GM21825 (cell line): ENCODE data around the gene MSANTD2.

ENCODE experiments used
- ATAC-seq: cut with Tn5 transposase; IDR thresholded peaks from one replicate; pipeline ENCODE4 v1.9.1; 2021; ENCODE audit warnings: mild to moderate bottlenecking, moderate library complexity; ENCODE audit not compliant: unreplicated experiment

MSANTD2 gene

GRCh38 chr11:124738713-124739478 is 61.3 kb downstream of the MSANTD2 start:
- no peak for ATAC-seq

DNA sequence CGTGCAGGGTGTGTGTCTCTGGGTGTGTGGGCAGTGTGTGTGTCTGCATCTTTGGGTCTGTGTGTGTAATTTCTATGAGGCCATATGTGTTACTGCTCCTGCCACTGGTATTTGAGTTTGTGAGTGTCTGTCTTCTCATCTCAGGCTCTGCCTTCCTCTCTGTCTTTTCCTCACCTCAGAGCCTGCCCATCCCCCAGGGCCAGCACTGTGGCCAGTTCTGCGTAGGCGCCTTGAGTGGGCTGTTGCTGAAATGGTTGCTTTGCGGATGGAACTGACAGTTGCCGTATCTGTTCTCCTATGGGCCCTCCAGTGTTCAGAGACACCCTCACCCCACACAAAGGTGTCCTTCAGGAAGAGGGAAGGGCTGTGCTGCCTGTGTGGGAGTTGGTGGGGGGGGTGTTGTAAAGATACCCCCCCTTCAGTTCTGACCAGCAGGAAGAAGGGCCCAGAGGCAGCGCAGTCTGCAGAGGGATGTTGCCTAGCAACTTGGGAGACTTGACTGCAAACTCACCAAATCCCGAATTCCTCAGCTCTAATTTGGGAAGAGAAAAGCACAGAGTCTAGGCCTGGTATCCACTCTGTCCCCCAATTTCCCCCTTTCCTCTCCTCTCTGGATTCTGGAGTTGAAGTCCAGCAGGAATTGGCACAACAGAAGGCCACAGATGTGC is 62.4 kb downstream of the MSANTD2 start:
- ATAC-seq = no peak

- no peak for ATAC-seq
These were observed 63.5 kb downstream of the MSANTD2 start for GRCh38 chr11:124736736-124737135.

DNA sequence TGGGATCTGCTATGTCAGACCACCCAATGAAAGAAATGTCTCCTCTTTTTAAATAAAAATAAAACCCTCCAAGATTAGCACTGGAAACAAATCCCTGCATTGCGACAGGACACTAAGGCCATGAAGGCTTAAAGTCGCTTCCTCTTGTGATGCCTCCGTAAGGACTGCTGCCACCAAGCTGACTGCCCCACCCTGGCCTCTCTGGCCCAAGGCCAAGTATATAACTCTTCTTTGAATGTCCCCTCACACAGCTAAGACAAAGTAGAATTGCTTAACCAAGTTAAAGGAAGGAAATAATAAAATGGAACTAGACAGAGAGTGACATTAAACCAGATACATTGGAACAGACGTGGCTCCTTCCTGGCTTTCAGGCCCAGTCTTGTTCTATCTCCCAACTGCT is 68.0 kb downstream of the MSANTD2 start:
- ATAC-seq = no peak

- ATAC-seq = no peak
These were observed 70.6 kb downstream of the MSANTD2 start for GRCh38 chr11:124729571-124729970.

- no peak for ATAC-seq
These were observed 72.1 kb downstream of the MSANTD2 start for GRCh38 chr11:124728134-124728533.

GRCh38 chr11:124727474-124727873 is 72.7 kb downstream of the MSANTD2 start:
- no peak for ATAC-seq

- peak; percentile 15 for ATAC-seq
These were observed 74.5 kb downstream of the MSANTD2 start for GRCh38 chr11:124725719-124726105.

GRCh38 chr11:124724979-124725718 is 75.1 kb downstream of the MSANTD2 start:
- peak; percentile 93 for ATAC-seq

DNA sequence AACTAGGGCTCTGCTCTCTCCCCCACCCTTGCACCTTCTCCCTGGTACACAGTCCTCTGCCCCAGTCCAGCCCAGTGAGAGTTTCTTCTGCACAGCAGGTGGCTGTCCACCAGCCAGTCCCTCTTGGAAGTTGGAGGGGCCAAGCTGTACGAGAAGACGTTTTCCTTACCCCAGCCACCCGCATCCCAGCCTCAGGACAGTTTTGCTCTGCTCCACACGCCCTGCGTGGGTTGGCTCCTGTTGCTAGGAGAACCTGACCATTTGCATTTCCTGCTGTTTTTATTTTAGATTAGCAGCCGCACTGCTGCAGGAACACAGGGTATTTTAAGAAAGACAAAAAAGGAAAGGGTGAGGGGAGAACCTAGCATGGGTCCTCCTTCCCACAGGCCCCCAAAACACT is 78.0 kb downstream of the MSANTD2 start:
- no peak for ATAC-seq

GRCh38 chr11:124719534-124719933 is 80.7 kb downstream of the MSANTD2 start:
- ATAC-seq = no peak

GRCh38 chr11:124718801-124719200 is 81.4 kb downstream of the MSANTD2 start:
- ATAC-seq = no peak

- peak; percentile 65 for ATAC-seq
These were observed 82.2 kb downstream of the MSANTD2 start for GRCh38 chr11:124717786-124718651.

DNA sequence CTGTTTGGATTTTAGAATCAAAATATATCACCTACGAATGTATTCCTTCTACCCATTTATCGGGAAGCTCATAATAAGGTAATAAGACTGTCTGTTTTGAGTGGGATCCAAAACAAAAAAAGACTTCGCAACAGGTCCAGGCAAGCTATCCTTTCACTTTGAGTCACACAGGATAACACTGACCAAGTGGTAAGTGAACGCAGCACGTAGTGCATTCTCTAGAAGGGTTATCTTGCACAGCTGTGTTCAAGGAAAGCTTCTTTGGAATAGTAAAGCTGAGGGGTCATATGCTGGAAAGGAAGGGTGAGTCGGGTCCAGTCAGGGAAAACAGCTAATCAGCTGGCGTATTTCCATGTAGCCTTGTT is 82.8 kb downstream of the MSANTD2 start:
- no peak for ATAC-seq

GRCh38 chr11:124716591-124716990 is 83.6 kb downstream of the MSANTD2 start:
- ATAC-seq = no peak
